Measurements from ENCODE around the gene MDGA2.
"Not testable (repeated sequence)": the region's sequence is repeated elsewhere in the genome, so short reads cannot be mapped to it uniquely, and the experiment has no call there.

Gene MDGA2

GRCh38 chr14:47657143-47657542 is 18.3 kb downstream of the MDGA2 start:
- H3K36me3 ChIP-seq (ENCODE audit: insufficient read depth, low read length), result no peaks in the 10 kb centered on the region
- H3K27ac ChIP-seq, result no peak overlapping the region
- no peak for DNase-seq (ENCODE audit: low read depth, low spot score)
- TF ChIP-seq EZH2 (IDR thresholded peaks at IDR 0.05) (no peak), POLR2AphosphoS5 (IDR thresholded peaks at IDR 0.05; ENCODE audit: borderline replicate concordance, low read depth, low read length) (no peak), FOXP2 (optimal IDR thresholded peaks at IDR 0.05; ENCODE audit: control extremely low read depth, extremely low read length, insufficient read depth) (no peak)
- no peaks in the 10 kb centered on the region for H3K9me3 ChIP-seq (ENCODE audit: low read depth, low read length)
- H3K9ac ChIP-seq (ENCODE audit: insufficient read length), result no peak overlapping the region
- H3K4me3 ChIP-seq, result no peak overlapping the region

- no peak for DNase-seq (ENCODE audit: low read depth, low spot score)
- Histone ChIP-seq H3K9me3 (ENCODE audit: low read depth, low read length) (no peaks in the 10 kb centered on the region), H3K36me3 (ENCODE audit: insufficient read depth, low read length) (no peaks in the 10 kb centered on the region), H3K9ac (ENCODE audit: insufficient read length) (no peak overlapping the region), H3K27ac (no peak overlapping the region), H3K4me3 (no peak overlapping the region)
- no peak for TF ChIP-seq EZH2 (IDR thresholded peaks at IDR 0.05)
- no peak for TF ChIP-seq POLR2AphosphoS5 (IDR thresholded peaks at IDR 0.05; ENCODE audit: borderline replicate concordance, low read depth, low read length)
- TF ChIP-seq FOXP2 (optimal IDR thresholded peaks at IDR 0.05; ENCODE audit: control extremely low read depth, extremely low read length, insufficient read depth), result no peak
Measured at GRCh38 chr14:47651337-47651736, 24.1 kb downstream of the MDGA2 start.

- no peak overlapping the region for H3K4me3 ChIP-seq
- DNase-seq (ENCODE audit: low read depth, low spot score), result no peak
- no peak overlapping the region for H3K27ac ChIP-seq
- TF ChIP-seq FOXP2 (optimal IDR thresholded peaks at IDR 0.05; ENCODE audit: control extremely low read depth, extremely low read length, insufficient read depth), result no peak
- no peak for TF ChIP-seq EZH2 (IDR thresholded peaks at IDR 0.05)
- no peak for TF ChIP-seq POLR2AphosphoS5 (IDR thresholded peaks at IDR 0.05; ENCODE audit: borderline replicate concordance, low read depth, low read length)
- H3K36me3 ChIP-seq (ENCODE audit: insufficient read depth, low read length), result no peaks in the 10 kb centered on the region
- H3K9me3 ChIP-seq (ENCODE audit: low read depth, low read length), result no peaks in the 10 kb centered on the region
- no peak overlapping the region for H3K9ac ChIP-seq (ENCODE audit: insufficient read length)
Measured at GRCh38 chr14:47637753-47638152, 37.7 kb downstream of the MDGA2 start.

- Histone ChIP-seq H3K4me3 (no peak overlapping the region), H3K9ac (ENCODE audit: insufficient read length) (no peak overlapping the region), H3K27ac (no peak overlapping the region), H3K36me3 (ENCODE audit: insufficient read depth, low read length) (no peaks in the 10 kb centered on the region), H3K9me3 (ENCODE audit: low read depth, low read length) (no peaks in the 10 kb centered on the region)
- DNase-seq (ENCODE audit: low read depth, low spot score), result no peak
- TF ChIP-seq POLR2AphosphoS5 (IDR thresholded peaks at IDR 0.05; ENCODE audit: borderline replicate concordance, low read depth, low read length) (no peak), EZH2 (IDR thresholded peaks at IDR 0.05) (no peak), FOXP2 (optimal IDR thresholded peaks at IDR 0.05; ENCODE audit: control extremely low read depth, extremely low read length, insufficient read depth) (no peak)
Measured at GRCh38 chr14:47626151-47627035, 49.0 kb downstream of the MDGA2 start.

- H3K9me3 ChIP-seq (ENCODE audit: low read depth, low read length); H3K36me3 ChIP-seq (ENCODE audit: insufficient read depth, low read length); DNase-seq (ENCODE audit: low read depth, low spot score); H3K27ac ChIP-seq; H3K9ac ChIP-seq (ENCODE audit: insufficient read length); H3K4me3 ChIP-seq: not testable (repeated sequence)
Measured at GRCh38 chr14:47624126-47624525, 51.3 kb downstream of the MDGA2 start.

- Histone ChIP-seq H3K27ac (no peak overlapping the region), H3K36me3 (ENCODE audit: insufficient read depth, low read length) (no peaks in the 10 kb centered on the region), H3K4me3 (no peak overlapping the region), H3K9ac (ENCODE audit: insufficient read length) (no peak overlapping the region), H3K9me3 (ENCODE audit: low read depth, low read length) (no peaks in the 10 kb centered on the region)
- no peak for DNase-seq (ENCODE audit: low read depth, low spot score)
- TF ChIP-seq FOXP2 (optimal IDR thresholded peaks at IDR 0.05; ENCODE audit: control extremely low read depth, extremely low read length, insufficient read depth) (no peak), EZH2 (IDR thresholded peaks at IDR 0.05) (no peak), POLR2AphosphoS5 (IDR thresholded peaks at IDR 0.05; ENCODE audit: borderline replicate concordance, low read depth, low read length) (no peak)
Measured at GRCh38 chr14:47619392-47619791, 56.0 kb downstream of the MDGA2 start.

- DNase-seq (ENCODE audit: low read depth, low spot score), result no peak
- Histone ChIP-seq H3K36me3 (ENCODE audit: insufficient read depth, low read length) (no peaks in the 10 kb centered on the region), H3K9ac (ENCODE audit: insufficient read length) (no peak overlapping the region), H3K4me3 (no peak overlapping the region), H3K9me3 (ENCODE audit: low read depth, low read length) (no peaks in the 10 kb centered on the region), H3K27ac (no peak overlapping the region)
- TF ChIP-seq POLR2AphosphoS5 (IDR thresholded peaks at IDR 0.05; ENCODE audit: borderline replicate concordance, low read depth, low read length) (no peak), EZH2 (IDR thresholded peaks at IDR 0.05) (no peak), FOXP2 (optimal IDR thresholded peaks at IDR 0.05; ENCODE audit: control extremely low read depth, extremely low read length, insufficient read depth) (no peak)
Measured at GRCh38 chr14:47606566-47606965, 68.8 kb downstream of the MDGA2 start.

GRCh38 chr14:47596860-47597259 is 78.5 kb downstream of the MDGA2 start:
- no peak for TF ChIP-seq POLR2AphosphoS5 (IDR thresholded peaks at IDR 0.05; ENCODE audit: borderline replicate concordance, low read depth, low read length)
- no peak for TF ChIP-seq FOXP2 (optimal IDR thresholded peaks at IDR 0.05; ENCODE audit: control extremely low read depth, extremely low read length, insufficient read depth)
- TF ChIP-seq EZH2 (IDR thresholded peaks at IDR 0.05), result no peak
- DNase-seq (ENCODE audit: low read depth, low spot score), result no peak
- H3K4me3 ChIP-seq, result no peak overlapping the region
- H3K9me3 ChIP-seq (ENCODE audit: low read depth, low read length), result no peaks in the 10 kb centered on the region
- no peaks in the 10 kb centered on the region for H3K36me3 ChIP-seq (ENCODE audit: insufficient read depth, low read length)
- no peak overlapping the region for H3K9ac ChIP-seq (ENCODE audit: insufficient read length)
- H3K27ac ChIP-seq, result no peak overlapping the region

- Histone ChIP-seq H3K9ac (ENCODE audit: insufficient read length) (no peak overlapping the region), H3K4me3 (no peak overlapping the region), H3K9me3 (ENCODE audit: low read depth, low read length) (no peaks in the 10 kb centered on the region), H3K27ac (no peak overlapping the region), H3K36me3 (ENCODE audit: insufficient read depth, low read length) (no peaks in the 10 kb centered on the region)
- TF ChIP-seq FOXP2 (optimal IDR thresholded peaks at IDR 0.05; ENCODE audit: control extremely low read depth, extremely low read length, insufficient read depth) (no peak), EZH2 (IDR thresholded peaks at IDR 0.05) (no peak), POLR2AphosphoS5 (IDR thresholded peaks at IDR 0.05; ENCODE audit: borderline replicate concordance, low read depth, low read length) (no peak)
- no peak for DNase-seq (ENCODE audit: low read depth, low spot score)
Measured at GRCh38 chr14:47596232-47596631, 79.2 kb downstream of the MDGA2 start.
